H1 (cell line): ENCODE results near the gene EPSTI1. TPM values are rescaled to one million over a fixed set of nuclear protein-coding genes. Genes with fewer than 3 reads are reported as not detected.

Experiments used
- CTCF ChIA-PET: fragments of 300-600 bp; sonication (Branson Sonifier 250); formaldehyde crosslinking; loops from one replicate; lab custom pipeline; 2021; ENCODE audit not compliant: partially characterized antibody; lab: Charles Lee
- POLR2A ChIA-PET: fragments of 300-600 bp; sonication (Branson Sonifier 250); formaldehyde crosslinking; loops from one replicate; lab custom pipeline; 2021; ENCODE audit warnings: inconsistent platforms; ENCODE audit not compliant: partially characterized antibody; lab: Charles Lee
- DNase-seq, 2 experiments: peaks; one replicate each; pipeline versions ENCODE4 v3.0.0 to v3.0.0-alpha.2; 2010 to 2022; ENCODE audit warnings: low spot score in 2 of 2, low read depth in 1 of 2, mixed read lengths in 1 of 2
- FAIRE-seq: peaks from 2 replicates; lab custom pipeline; 2011; peaks lifted over from hg19 to GRCh38; lab: Jason Lieb, UNC
- H2AFZ ChIP-seq: 2 replicates; pipeline ENCODE4 v1.8.1; 2012; ENCODE audit warnings: low read length, inconsistent platforms
- H2AK5ac ChIP-seq: 2 replicates; pipeline ENCODE4 v1.6.1; 2013; ENCODE audit warnings: low read depth, low read length
- H2BK120ac ChIP-seq: replicated peaks from 2 replicates; pipeline ENCODE3; 2013; ENCODE audit warnings: low read depth, low read length, inconsistent platforms
- H2BK12ac ChIP-seq: 2 replicates; pipeline ENCODE4 v1.6.1; 2013; ENCODE audit warnings: low read depth, low read length
- H2BK15ac ChIP-seq: 2 replicates; pipeline ENCODE4 v1.6.1; 2013; ENCODE audit warnings: low read length
- H2BK20ac ChIP-seq: 2 replicates; pipeline ENCODE4 v1.6.1; 2013; ENCODE audit warnings: low read length
- H2BK5ac ChIP-seq: 2 replicates; pipeline ENCODE4 v1.6.1; 2013; ENCODE audit warnings: low read depth, low read length
- H3K14ac ChIP-seq: 2 replicates; pipeline ENCODE4 v1.6.1; 2013; ENCODE audit warnings: inconsistent platforms; ENCODE audit not compliant: insufficient read length
- H3K18ac ChIP-seq: 2 replicates; pipeline ENCODE4 v1.6.1; 2013; ENCODE audit warnings: low read length; ENCODE audit errors: extremely low read depth
- H3K23ac ChIP-seq: 2 replicates; pipeline ENCODE4 v1.6.1; 2013; ENCODE audit warnings: inconsistent platforms; ENCODE audit not compliant: insufficient read length
- H3K23me2 ChIP-seq: 2 replicates; pipeline ENCODE4 v1.6.1; 2013; ENCODE audit warnings: low read depth, low read length
- H3K27ac ChIP-seq: 2 replicates; pipeline ENCODE4 v1.6.1; 2011; ENCODE audit warnings: low read depth, low read length, inconsistent platforms
- H3K27me3 ChIP-seq, 4 experiments: replicated peaks in 1 of 4; 1 replicate in 1 of 4; 2 replicates in 3 of 4; pipeline versions ENCODE4 v1.6.1 to v1.8.1; 2011 to 2013; ENCODE audit warnings: low read length in 3 of 4, mild to moderate bottlenecking in 3 of 4, inconsistent platforms in 2 of 4, mixed read lengths in 2 of 4, moderate library complexity in 1 of 4; ENCODE audit not compliant: control insufficient read depth in 3 of 4, insufficient read depth in 3 of 4; ENCODE audit errors: extremely low read depth in 1 of 4
- H3K36me3 ChIP-seq, 4 experiments: 2 replicates each; pipeline versions ENCODE4 v1.6.1 to v1.8.1; 2011 to 2013; ENCODE audit warnings: mild to moderate bottlenecking in 4 of 4, low read length in 3 of 4, moderate library complexity in 2 of 4, control low read depth in 1 of 4, inconsistent platforms in 1 of 4; ENCODE audit not compliant: insufficient read depth in 4 of 4, control insufficient read depth in 2 of 4
- H3K4ac ChIP-seq: replicated peaks from 2 replicates; pipeline ENCODE3; 2013; ENCODE audit warnings: low read length, low read depth, mixed read lengths, inconsistent platforms; ENCODE audit not compliant: insufficient read length
- H3K4me1 ChIP-seq, 4 experiments: replicated peaks in 1 of 4; 1 replicate in 1 of 4; 2 replicates in 3 of 4; pipeline versions ENCODE4 v1.6.1 to v1.8.1; 2011 to 2013; ENCODE audit warnings: low read length in 3 of 4, inconsistent platforms in 2 of 4, mixed read lengths in 1 of 4; ENCODE audit not compliant: insufficient read depth in 4 of 4, control insufficient read depth in 3 of 4
- H3K4me2 ChIP-seq, 2 experiments: 2 replicates each; pipeline versions ENCODE4 v1.6.1 to v1.8.1; 2011 to 2013; ENCODE audit warnings: low read depth in 2 of 2, low read length in 2 of 2, control low read depth in 1 of 2, inconsistent platforms in 1 of 2, mild to moderate bottlenecking in 1 of 2; ENCODE audit not compliant: insufficient read depth in 1 of 2
- H3K4me3 ChIP-seq, 4 experiments: fragments of 200-600, 300-600 bp in 1 of 4; sonication (generic), shearing (Covaris generic), sonication (Bioruptor Twin) in 1 of 4; 2 replicates each; pipeline versions ENCODE4 v1.5.1 to v1.8.1; 2011 to 2016; ENCODE audit warnings: low read length in 4 of 4, low read depth in 3 of 4, control low read depth in 2 of 4, inconsistent platforms in 2 of 4, mild to moderate bottlenecking in 2 of 4, mixed read lengths in 1 of 4, moderate library complexity in 1 of 4; ENCODE audit not compliant: insufficient read depth in 2 of 4; ENCODE audit errors: extremely low read depth in 1 of 4
- H3K56ac ChIP-seq: replicated peaks from 2 replicates; pipeline ENCODE3; 2013; ENCODE audit warnings: low read depth, mild to moderate bottlenecking, mixed read lengths, low read length, inconsistent platforms; ENCODE audit not compliant: insufficient read length
- H3K79me1 ChIP-seq: 2 replicates; pipeline ENCODE4 v1.6.1; 2013; ENCODE audit warnings: low read depth, low read length, control low read depth
- H3K79me2 ChIP-seq, 2 experiments: 2 replicates each; pipeline versions ENCODE4 v1.6.1 to v1.8.1; 2012 to 2013; ENCODE audit warnings: low read length in 2 of 2, mild to moderate bottlenecking in 2 of 2, inconsistent platforms in 1 of 2; ENCODE audit not compliant: insufficient read depth in 2 of 2, control insufficient read depth in 1 of 2
- H3K9ac ChIP-seq, 4 experiments: replicated peaks in 1 of 4; 1 replicate in 1 of 4; 2 replicates in 3 of 4; pipeline versions ENCODE4 v1.6.1 to v1.8.1; 2011 to 2013; ENCODE audit warnings: low read depth in 3 of 4, low read length in 3 of 4, control low read depth in 2 of 4, mild to moderate bottlenecking in 2 of 4, moderate library complexity in 2 of 4, inconsistent platforms in 1 of 4; ENCODE audit errors: extremely low read depth in 1 of 4
- H3K9me3 ChIP-seq, 2 experiments: 2 replicates each; pipeline versions ENCODE4 v1.6.1 to v1.8.1; 2012 to 2013; ENCODE audit warnings: mild to moderate bottlenecking in 2 of 2, moderate library complexity in 2 of 2, control low read depth in 1 of 2, inconsistent platforms in 1 of 2, low read depth in 1 of 2, low read length in 1 of 2, mixed read lengths in 1 of 2; ENCODE audit not compliant: insufficient read depth in 2 of 2
- H4K20me1 ChIP-seq, 2 experiments: replicated peaks in 1 of 2; 2 replicates each; pipeline versions ENCODE3 to v1.8.1; 2011 to 2013; ENCODE audit warnings: inconsistent platforms in 2 of 2, low read length in 2 of 2, mild to moderate bottlenecking in 1 of 2; ENCODE audit not compliant: insufficient read depth in 2 of 2, control insufficient read depth in 1 of 2
- H4K5ac ChIP-seq: 2 replicates; pipeline ENCODE4 v1.6.1; 2013; ENCODE audit warnings: low read length, low read depth, mixed read lengths, inconsistent platforms; ENCODE audit not compliant: insufficient read length
- H4K8ac ChIP-seq: 2 replicates; pipeline ENCODE4 v1.8.0; 2013; ENCODE audit warnings: mild to moderate bottlenecking, moderate library complexity, low read length, inconsistent platforms; ENCODE audit not compliant: insufficient read depth; ENCODE audit errors: extremely low read depth
- H4K91ac ChIP-seq: replicated peaks from 2 replicates; pipeline ENCODE3; 2013; ENCODE audit warnings: low read length, mixed read lengths, inconsistent platforms; ENCODE audit not compliant: insufficient read length
- CBX8 ChIP-seq: fragments of 300-800, 300-1000 bp; sonication (generic); IDR thresholded peaks from 2 replicates; pipeline ENCODE4 v1.7.1; 2016; ENCODE audit warnings: low read depth, low read length, borderline replicate concordance
- EZH2 ChIP-seq: fragments of 200-600 bp; sonication (generic); IDR thresholded peaks from 2 replicates; pipeline ENCODE4 v1.7.1; 2012; ENCODE audit warnings: low read depth, mild to moderate bottlenecking, moderate library complexity, low read length, inconsistent platforms; ENCODE audit not compliant: severe bottlenecking
- POU5F1 ChIP-seq: IDR thresholded peaks from 2 replicates; pipeline ENCODE4 v1.6.1; 2011; ENCODE audit warnings: low read depth, mild to moderate bottlenecking, low read length, moderate library complexity
- RNF2 ChIP-seq: fragments of 200-900, 300-1000 bp; sonication (generic); IDR thresholded peaks from 2 replicates; pipeline ENCODE4 v1.7.1; 2016; ENCODE audit warnings: borderline replicate concordance, low read depth, mild to moderate bottlenecking, antibody characterized with exemption, low read length; ENCODE audit not compliant: poor library complexity, severe bottlenecking; ENCODE audit errors: missing control alignments
- SIX5 ChIP-seq: IDR thresholded peaks from 2 replicates; pipeline ENCODE4 v1.6.1; 2011; ENCODE audit warnings: mild to moderate bottlenecking, low read depth, low read length
- SP1 ChIP-seq: IDR thresholded peaks from 2 replicates; pipeline ENCODE4 v1.6.1; 2011; ENCODE audit warnings: low read depth, low read length
- TAF1 ChIP-seq: IDR thresholded peaks from 2 replicates; pipeline ENCODE4 v1.6.1; 2011; ENCODE audit warnings: mild to moderate bottlenecking, low read depth, low read length
- TEAD4 ChIP-seq: IDR thresholded peaks from 2 replicates; pipeline ENCODE4 v1.6.1; 2012; ENCODE audit warnings: low read depth, low read length, inconsistent platforms, mixed read lengths
- WGBS, 2 experiments: shearing (Covaris generic) in 1 of 2; methylation state at CpG; one replicate each; pipeline versions ENCODE4 v1.1.6 to v1.1.7; 2013 to 2015; ENCODE audit warnings: low lambda C conversion rate in 2 of 2, mixed read lengths in 2 of 2, inconsistent platforms in 1 of 2, low coverage in 1 of 2, missing lambda C conversion rate in 1 of 2; ENCODE audit not compliant: insufficient replicate concordance in 2 of 2, insufficient coverage in 1 of 2, insufficient read length in 1 of 2; ENCODE audit errors: extremely low coverage in 1 of 2, missing lambda C conversion rate in 1 of 2; 5-methylcytosine and 5-hydroxymethylcytosine counted together
- polyA plus RNA-seq, 7 experiments: library from polyadenylated mRNA; depleted of rRNA in 3 of 7; stranded (reverse) in 5 of 7; unstranded in 2 of 7; fragments of >200 nt in 5 of 7; fragments of 200-250 nt in 2 of 7; gene quantifications; 1 replicate in 5 of 7; 2 replicates in 1 of 7; 4 replicates in 1 of 7; pipeline versions ENCODE4 v1.2.1 to v1.2.3, GENCODE V29; 2011 to 2013; ENCODE audit warnings: missing spikeins in 2 of 7, mixed read lengths in 2 of 7
- total RNA-seq: library from RNA; stranded (reverse); fragmentation: NEBNext Ultra II Directional; extraction: Animal tissue kit (Norgen Biotek cat#: 25700); gene quantifications from 2 replicates; pipeline ENCODE4 v1.2.1, GENCODE V29; 2021

EPSTI1 gene
- total and polyA plus RNA-seq, 2 of the 8 experiments (the other 6 are each of a cell fraction or from before 2014, with no cell fraction given) = 0.23 to 0.37 TPM

DNA sequence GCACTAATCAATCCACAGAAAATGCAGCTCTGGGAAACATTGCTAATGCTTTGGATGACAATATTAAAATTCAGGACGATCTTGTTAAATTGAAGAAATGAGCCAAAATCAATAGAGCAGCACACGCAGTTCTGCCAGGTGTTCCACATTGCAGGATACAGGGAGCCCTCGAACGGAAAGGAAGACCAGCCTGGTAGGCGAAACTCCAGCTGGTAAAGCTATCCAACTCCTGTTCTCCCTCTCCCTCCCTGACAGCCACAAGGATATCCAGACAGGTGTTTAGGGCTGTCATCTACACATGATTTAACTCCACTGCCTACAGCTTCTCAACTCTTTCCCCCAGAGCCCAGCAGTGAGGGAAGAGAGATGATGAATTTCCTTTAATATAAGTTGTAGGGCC lies 67.7 kb downstream of the EPSTI1 start:
- no peaks in the 10 kb centered on the region for H3K36me3 ChIP-seq

More for the DNA sequence above, 67.7 kb downstream of the EPSTI1 start:
- Histone ChIP-seq H2BK20ac (no peak overlapping the region), H4K91ac (no peak overlapping the region), H3K23me2 (no peaks in the 10 kb centered on the region), H2AFZ (no peak overlapping the region), H2BK15ac (no peak overlapping the region), H2BK5ac (no peak overlapping the region), H3K4me1 (no peaks in the 10 kb centered on the region), H3K56ac (no peak overlapping the region), H3K4me3 (no peak overlapping the region), H3K9me3 (no peaks in the 10 kb centered on the region), H3K27me3 (no peaks in the 10 kb centered on the region), H3K14ac (no peak overlapping the region), H2BK120ac (no peak overlapping the region), H3K9ac (no peak overlapping the region), H3K79me2 (no peaks in the 10 kb centered on the region), H3K4me2 (no peak overlapping the region), H3K4ac (no peak overlapping the region), H2AK5ac (no peak overlapping the region), H4K5ac (no peak overlapping the region), H3K18ac (no peak overlapping the region), H4K20me1 (no peaks in the 10 kb centered on the region), H3K79me1 (no peaks in the 10 kb centered on the region), H3K23ac (no peak overlapping the region), H2BK12ac (no peak overlapping the region), H3K27ac (no peak overlapping the region), H4K8ac (no peak overlapping the region)
- TF ChIP-seq SIX5 (no peak), EZH2 (no peak), SP1 (no peak), TEAD4 (no peak), RNF2 (no peak), TAF1 (no peak), POU5F1 (no peak), CBX8 (no peak)
- WGBS, 2 experiments = 92% methylated on average over 5 of the region's 5 CpGs; no CpG with 5 or more reads in 1 of the 2 experiments
- POLR2A ChIA-PET = interaction anchor here (0.7 kb wide), 1 partner anchor 59 kb away, joined by 3 read pairs; no protein-coding TSS in a partner anchor
- CTCF ChIA-PET = no interaction called here
- FAIRE-seq (no peak), DNase-seq (no peak)
